Measurements from ENCODE around the gene PPM1H. TPM values are rescaled to one million over a fixed set of nuclear protein-coding genes. Genes with fewer than 3 reads are reported as not detected.

The PPM1H gene
- total and polyA plus RNA-seq, 2 of the 8 experiments (the other 6 are each of a cell fraction or from before 2014, with no cell fraction given) = 16.4 to 36.1 TPM

GRCh38 chr12:62963486-62964041 lies 28.6 kb upstream of the PPM1H start (continued):
- TF ChIP-seq POLR2AphosphoS5 (IDR thresholded peaks at IDR 0.05; ENCODE audit: low read depth, low read length) (no peak), RAD21 (IDR thresholded peaks at IDR 0.05 in 1 of 2, conservative IDR thresholded peaks at IDR 0.05 in 1 of 2; ENCODE audit: low read depth in 2 of 2, low read length in 2 of 2) (no peak)
